Esophagus squamous epithelium (tissue), 4 donors: ENCODE data around the gene CCDC122.

Source experiments
- POLR2A ChIP-seq, 4 donors: fragments of 450-650 bp; IDR thresholded peaks; one replicate each; pipeline ENCODE4 v1.6.1; 2017; ENCODE audit warnings: antibody characterized with exemption in 4 of 4, mild to moderate bottlenecking in 4 of 4, moderate library complexity in 3 of 4
- TF ChIP-seq, protein P1 (sequence below), 6 experiments: fragments of 450-650 bp in 4 of 6; fragments of 200-600 bp in 2 of 6; sonication (generic) in 2 of 6; IDR thresholded peaks; one replicate each; pipeline ENCODE4 v1.5.1; 2016 to 2019; ENCODE audit warnings: antibody characterized with exemption in 6 of 6, mild to moderate bottlenecking in 4 of 6, moderate library complexity in 4 of 6

DNA sequence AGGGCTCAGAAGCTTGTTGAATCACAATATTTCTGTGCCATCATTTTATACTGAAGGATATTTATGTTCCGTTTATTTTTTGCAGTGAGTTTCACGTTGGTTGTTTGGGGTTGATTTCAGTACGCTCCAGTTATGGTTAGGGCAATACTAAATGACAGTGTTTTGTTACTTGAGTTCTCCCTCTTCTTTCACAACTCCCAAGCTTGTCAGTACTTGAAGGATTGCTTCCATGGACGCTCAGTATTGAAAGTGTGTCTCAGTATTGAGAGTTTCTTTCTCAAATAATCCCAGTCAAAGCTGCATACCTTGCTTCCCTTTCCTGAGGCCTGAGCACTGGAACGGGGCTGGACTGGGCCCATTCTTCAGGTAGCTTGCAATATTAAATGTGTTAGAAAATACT, 39.1 kb upstream of the CCDC122 start:
- TF ChIP-seq, protein P1, sequence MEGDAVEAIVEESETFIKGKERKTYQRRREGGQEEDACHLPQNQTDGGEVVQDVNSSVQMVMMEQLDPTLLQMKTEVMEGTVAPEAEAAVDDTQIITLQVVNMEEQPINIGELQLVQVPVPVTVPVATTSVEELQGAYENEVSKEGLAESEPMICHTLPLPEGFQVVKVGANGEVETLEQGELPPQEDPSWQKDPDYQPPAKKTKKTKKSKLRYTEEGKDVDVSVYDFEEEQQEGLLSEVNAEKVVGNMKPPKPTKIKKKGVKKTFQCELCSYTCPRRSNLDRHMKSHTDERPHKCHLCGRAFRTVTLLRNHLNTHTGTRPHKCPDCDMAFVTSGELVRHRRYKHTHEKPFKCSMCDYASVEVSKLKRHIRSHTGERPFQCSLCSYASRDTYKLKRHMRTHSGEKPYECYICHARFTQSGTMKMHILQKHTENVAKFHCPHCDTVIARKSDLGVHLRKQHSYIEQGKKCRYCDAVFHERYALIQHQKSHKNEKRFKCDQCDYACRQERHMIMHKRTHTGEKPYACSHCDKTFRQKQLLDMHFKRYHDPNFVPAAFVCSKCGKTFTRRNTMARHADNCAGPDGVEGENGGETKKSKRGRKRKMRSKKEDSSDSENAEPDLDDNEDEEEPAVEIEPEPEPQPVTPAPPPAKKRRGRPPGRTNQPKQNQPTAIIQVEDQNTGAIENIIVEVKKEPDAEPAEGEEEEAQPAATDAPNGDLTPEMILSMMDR (IDR thresholded peaks at IDR 0.05): no peak
- no peak for TF ChIP-seq POLR2A (IDR thresholded peaks at IDR 0.05)
